ENCODE data around the gene IL1R1.
"Not testable (repeated sequence)": the region's sequence is repeated elsewhere in the genome, so short reads cannot be mapped to it uniquely, and the experiment has no call there.

IL1R1 gene

DNA sequence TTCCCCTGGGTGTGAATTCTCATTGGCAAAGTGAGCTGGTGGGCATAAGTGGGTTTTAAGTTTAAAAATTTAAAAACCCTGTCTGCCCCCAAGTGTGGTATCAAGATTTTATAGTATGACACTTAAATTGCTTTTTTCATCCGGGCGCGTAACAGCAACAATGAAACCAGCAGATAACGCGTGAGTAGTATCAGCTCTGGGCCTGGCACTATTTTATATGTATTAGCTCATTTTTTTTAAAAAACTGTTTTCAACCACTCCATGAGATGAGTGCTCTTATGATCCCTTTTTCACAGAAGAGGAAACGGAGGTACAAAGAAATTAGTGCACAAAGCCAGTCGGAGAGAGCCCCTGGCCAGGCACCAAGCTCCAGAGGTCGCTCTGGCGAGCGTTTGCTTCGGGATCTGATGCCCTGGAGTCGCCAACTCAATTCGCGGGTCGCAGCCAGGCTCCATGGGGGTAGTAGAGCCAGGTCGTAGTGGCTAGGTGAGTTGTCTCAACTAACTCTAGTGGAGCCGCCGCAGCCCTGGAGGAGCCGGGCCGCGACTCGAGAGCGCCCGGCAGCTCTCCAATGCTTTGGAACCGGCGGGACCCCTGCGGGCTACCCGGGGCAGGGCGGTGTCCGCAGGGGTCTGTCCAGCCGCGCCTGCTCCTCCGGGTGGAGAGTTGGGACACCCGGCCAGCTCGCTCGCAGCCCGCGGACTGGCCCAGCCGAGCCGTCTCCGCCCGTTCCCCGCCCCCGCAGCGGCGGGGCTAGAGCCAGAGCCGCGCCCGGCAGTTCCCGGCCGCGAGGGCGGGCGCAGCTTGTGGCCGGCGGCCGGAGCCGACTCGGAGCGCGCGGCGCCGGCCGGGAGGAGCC, at the start of gene IL1R1:
Gene IL1R1 (plus strand): TSS at position 777 of the 859 bp plus-strand sequence. CDS start 14,979 bp downstream, outside the sequence.
- DNase-seq (ENCODE audit: low read depth) = no peak

GRCh38 chr2:102093662-102094061, 48.9 kb upstream of the IL1R1 start:
- DNase-seq (ENCODE audit: low read depth) = no peak

GRCh38 chr2:102094917-102095316, 47.6 kb upstream of the IL1R1 start:
- peak; percentile 84 for DNase-seq (ENCODE audit: low read depth)

GRCh38 chr2:102096103-102096502, 46.4 kb upstream of the IL1R1 start:
- no peak for DNase-seq (ENCODE audit: low read depth)

- no peak for DNase-seq (ENCODE audit: low read depth)
These were observed 43.8 kb upstream of the IL1R1 start for GRCh38 chr2:102098756-102099155.

DNA sequence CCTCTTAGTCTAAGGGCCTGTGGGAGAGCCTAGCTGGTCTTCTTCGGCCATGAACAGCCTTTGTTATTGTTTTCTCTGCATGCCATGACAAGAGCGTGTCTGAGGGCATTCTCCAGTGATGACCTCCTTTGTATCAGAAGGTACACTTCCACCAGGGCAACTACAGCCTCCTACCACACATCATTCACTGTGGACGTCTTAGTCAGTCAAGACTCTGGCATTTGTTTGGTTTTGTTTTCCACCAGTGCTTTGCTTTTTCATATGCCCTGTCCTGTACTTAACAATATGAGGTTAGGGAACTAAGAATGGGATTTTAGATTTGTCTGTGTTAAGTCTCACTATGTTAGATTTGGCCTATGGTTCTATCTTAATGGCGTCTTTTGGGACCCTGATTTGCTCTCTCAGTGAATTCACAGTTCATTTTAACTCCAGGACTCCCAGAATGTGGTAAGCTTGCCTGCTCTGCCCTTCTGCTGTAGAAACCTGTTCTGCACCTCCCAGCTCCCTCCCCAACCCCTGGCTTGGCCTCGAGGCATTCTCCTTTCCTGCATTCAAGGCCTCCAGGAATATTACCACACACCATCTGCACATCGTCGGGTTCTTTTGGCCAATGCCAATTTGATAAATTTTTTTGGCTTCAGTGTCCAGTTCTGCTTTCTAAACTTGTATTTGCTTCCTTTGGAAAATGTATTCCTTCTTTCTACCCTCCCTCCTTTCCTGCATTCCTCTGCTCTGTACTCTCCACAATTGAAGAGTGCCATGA, 42.8 kb upstream of the IL1R1 start:
- no peak for DNase-seq (ENCODE audit: low read depth)

GRCh38 chr2:102100371-102101096, 42.0 kb upstream of the IL1R1 start:
- no peak for DNase-seq (ENCODE audit: low read depth)

GRCh38 chr2:102101097-102101848, 41.3 kb upstream of the IL1R1 start:
- no peak for DNase-seq (ENCODE audit: low read depth)

DNA sequence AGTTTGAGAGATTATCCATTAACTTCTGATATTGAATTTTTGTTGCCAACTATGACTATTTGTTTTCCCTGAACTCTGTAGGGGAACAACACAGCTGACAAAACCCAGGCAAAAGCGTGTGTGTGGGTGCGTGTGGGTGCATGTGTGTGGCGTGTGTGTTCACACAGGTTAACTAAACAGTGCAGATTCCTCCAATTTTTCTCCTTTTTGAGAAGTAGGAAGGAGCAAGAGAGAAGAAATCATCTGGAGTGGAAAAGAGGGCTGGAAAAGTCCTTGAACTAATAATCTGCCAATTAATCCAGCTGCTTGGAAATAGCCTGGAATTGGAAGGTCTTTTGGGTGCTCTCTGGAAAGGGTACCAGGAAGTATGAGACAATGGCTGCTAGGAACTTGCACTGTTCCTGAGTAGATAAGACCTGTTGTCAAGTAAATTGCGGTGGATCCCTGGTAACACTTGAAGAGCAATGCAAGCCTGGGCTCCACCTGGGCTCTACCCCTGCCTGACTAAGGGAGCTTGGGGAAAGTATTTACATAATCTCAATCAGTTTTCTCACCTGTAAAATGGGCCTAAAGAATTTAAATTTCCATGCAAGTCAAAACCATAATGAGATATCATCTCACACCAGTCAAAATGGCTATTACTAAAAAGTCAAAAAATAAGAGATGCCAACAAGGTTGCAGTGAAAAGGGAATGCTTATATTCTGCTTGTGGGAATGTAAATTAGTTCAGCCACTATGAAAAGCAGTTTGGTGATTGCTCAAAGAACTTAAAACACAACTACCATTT, 40.5 kb upstream of the IL1R1 start:
- no peak for DNase-seq (ENCODE audit: low read depth)

DNA sequence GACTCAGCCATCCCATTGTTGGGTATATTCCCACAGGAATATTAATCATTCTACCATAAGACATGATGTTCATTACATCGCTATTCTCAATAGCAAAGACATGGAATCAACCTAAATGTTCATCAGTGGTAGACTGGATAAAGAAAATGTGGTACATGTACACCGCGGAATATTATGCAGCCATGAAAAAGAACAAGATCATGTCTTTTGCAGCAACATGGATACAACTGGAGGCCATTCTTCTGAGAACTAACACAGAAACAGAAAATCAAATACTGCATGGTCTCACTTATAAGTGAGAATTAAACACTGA, 40.0 kb upstream of the IL1R1 start:
- not testable (repeated sequence) for DNase-seq (ENCODE audit: low read depth)

DNA sequence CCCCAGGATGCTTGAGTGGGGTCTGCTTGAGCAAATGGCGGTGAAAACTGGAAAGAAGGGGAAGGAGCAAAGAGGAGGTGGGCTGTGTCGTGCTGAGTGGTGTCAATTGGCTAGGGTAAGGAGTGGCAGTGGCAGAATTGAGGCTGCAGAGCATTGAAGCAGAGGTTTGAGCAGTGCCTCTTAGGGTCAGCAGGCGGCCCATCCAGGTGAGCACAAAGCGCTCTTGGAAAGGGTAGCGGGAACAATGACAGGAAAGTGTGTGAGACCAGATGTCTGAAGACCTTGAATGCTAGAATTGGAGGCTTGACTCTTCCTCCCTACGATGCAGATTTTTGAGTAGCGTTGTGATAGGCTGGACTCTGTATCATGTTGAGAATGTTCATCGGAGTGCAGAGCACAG, 39.3 kb upstream of the IL1R1 start:
- no peak for DNase-seq (ENCODE audit: low read depth)

DNA sequence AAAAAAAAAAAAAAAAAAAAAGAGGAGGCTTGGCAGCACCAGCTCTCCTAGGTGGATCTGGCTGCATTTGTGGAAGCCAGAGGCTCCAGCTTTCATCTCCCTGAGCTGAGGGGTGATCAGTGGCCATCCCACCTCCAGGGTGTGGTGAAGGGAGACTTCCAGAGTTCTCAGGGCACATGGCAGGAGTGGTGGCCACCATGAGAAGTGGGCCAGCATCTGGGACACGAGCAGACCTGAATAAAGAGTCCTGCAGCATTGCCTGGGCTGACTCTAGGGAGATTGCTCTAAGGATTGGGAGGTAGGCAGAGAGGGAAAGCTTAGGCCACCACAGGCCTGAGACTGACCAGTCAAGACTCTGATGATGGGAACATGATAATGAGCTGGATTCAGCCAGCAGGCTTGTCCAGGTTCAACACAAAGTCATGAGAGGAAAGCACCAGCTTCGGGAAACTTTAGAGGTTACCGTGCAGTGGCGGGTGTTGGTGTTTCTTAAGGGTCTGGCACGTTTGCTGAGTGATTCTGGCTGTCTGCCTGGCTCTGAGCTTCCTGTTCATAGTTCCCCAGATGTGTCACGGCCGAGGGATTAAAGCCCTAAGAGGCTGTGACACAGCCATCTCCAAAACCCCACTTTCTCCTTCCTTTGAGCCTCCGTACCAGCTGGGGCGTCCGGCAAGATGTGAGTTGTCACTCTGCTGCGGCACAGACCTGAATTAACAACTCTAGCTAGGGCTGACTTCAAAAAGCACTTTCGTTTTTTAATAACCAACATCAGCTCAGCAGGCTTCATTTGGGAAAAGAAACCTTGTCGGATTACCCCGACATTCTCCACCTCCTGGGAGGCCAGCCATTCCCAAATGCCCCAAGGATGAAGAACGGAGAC, 38.3 kb upstream of the IL1R1 start:
- DNase-seq (ENCODE audit: low read depth) = no peak

GRCh38 chr2:102106133-102106556, 36.4 kb upstream of the IL1R1 start:
- no peak for DNase-seq (ENCODE audit: low read depth)

GRCh38 chr2:102106813-102107740, 35.5 kb upstream of the IL1R1 start:
- not testable (repeated sequence) for DNase-seq (ENCODE audit: low read depth)

DNA sequence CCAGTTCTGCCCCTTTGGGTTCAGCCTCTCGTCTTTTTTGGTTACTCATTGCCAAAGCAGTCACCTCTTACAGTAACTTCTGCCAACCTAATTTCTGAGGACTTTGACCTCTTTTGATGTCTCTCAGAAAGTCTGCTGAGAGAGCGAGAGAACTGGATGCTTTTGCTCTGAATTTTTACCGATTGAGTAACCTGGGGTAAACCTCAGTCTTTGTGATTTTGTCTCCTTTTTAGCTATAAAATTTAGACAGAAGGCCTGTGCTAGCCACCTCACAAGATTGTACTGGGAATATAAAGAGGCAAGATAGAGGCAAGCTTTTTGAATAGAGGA, 34.8 kb upstream of the IL1R1 start:
- DNase-seq (ENCODE audit: low read depth) = no peak

DNA sequence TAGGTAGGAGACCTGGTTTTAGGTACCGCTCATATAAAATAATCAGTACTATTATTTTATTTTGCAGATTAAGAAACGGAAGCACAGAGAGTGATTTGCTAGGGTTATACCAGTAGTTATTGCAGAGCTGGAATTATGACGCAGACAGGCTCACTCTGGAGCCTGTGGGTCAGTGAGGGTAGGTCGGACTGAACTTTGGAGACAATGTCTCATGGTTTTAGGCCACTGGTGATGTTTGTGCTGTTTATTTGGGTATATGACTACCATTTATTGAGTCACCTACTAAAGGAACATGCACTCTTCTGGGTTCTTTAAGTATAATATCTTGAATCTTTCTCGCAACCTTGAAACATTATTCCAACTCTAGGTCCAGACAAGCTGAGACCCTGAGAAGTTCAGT, 33.5 kb upstream of the IL1R1 start:
- DNase-seq (ENCODE audit: low read depth) = no peak

GRCh38 chr2:102110171-102110570, 32.4 kb upstream of the IL1R1 start:
- DNase-seq (ENCODE audit: low read depth) = no peak

- DNase-seq (ENCODE audit: low read depth) = no peak
These were observed 31.8 kb upstream of the IL1R1 start for GRCh38 chr2:102110596-102111334.

All from non-pigmented ciliary epithelial cell (primary cell).